Measurements from ENCODE around the gene MOAP1.
"Not testable (repeated sequence)": the region's sequence is repeated elsewhere in the genome, so short reads cannot be mapped to it uniquely, and the experiment has no call there.

The MOAP1 gene

DNA sequence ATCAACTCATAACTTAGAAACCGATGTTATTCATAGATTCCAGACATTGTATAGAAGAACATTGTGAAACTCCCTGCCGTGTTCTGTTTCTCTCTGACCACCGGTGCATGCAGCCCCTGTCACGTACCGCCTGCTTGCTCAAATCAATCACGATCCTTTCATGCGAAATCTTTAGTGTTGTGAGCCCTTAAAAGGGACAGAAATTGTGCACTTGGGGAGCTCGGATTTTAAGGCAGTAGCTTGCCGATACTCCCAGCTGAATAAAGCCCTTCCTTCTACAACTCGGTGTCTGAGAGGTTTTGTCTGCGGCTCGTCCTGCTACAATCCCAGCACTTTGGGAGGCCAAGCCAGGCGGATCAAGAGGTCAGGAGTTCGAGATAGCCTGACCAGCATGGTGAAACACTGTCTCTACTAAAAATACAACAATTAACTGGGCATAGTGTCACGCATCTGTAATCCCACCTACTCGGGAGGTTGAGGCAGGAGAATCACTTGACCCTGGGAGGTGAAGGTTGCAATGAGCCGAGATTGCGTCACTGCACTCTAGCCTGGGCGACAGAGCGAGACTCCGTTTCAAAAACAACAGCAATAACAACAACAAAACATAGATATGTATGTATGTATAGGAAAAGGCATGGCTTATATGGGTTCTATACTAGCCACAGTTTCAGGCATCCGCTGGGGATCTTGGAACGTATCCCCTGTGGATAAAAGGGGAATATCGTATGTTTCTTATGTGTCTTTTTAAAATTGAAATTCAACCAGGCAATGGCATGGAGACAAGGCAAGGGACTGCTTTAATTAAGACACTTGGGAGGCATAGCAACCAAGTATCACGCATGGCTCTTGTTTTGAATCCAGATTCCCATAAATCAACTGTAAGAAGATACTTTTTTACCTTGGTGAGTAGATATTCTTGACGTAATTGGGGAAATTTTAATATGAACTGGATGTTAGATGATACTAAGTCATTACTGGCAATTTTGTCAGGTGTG lies 19.1 kb downstream of the MOAP1 start:
- not testable (repeated sequence) for H3K4me3 ChIP-seq (replicated peaks; ENCODE audit: low read depth, low read length); DNase-seq (ENCODE audit: low read depth)

DNA sequence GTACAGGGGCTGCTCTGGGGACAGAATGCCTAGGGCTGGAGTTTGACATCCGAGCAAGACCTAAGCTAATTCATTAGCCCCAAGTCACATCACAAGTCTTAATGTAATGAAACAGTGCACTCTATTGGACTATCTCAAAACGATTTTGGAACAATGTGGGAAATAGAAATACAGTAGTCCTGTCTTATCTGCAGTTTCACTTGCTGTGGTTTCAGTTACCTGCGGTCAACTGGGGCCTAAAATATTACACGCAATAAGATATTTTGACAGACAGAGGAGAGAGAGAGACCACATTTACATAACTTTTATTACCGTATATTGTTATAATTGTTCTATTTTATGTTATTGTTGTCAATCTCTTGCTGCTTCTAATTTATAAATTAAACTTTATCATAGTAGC lies 21.1 kb downstream of the MOAP1 start:
- H3K4me3 ChIP-seq (replicated peaks; ENCODE audit: low read depth, low read length) = no peak overlapping the region
- DNase-seq (ENCODE audit: low read depth) = no peak
- no peak for TF ChIP-seq CTCF (IDR thresholded peaks at IDR 0.05; ENCODE audit: low read length, missing control alignments)

DNA sequence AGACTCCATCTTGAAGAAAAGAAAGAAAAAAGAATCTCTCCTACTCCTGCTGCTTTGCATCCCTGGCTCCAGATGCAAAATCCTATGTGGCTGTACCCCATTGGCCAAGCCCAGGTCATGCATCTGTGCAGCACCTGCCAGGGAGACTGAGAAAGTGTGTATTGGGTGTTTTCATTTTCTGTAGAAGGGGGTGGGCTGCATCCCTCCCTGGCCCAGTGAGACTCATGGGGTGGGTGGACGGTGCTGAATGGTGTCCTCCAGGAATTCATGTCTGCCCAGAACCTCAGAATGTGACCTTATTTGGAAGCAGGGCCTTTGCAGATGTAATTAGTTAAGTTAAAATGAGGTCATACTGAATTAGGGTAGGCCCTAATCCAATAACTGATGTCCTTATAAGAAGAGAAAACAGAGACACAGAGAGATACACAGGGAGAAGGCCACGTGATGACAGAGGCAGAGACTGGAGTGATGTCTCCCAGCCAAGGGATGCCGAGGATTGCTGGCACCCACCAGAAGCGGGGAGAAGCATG lies 23.2 kb downstream of the MOAP1 start:
- TF ChIP-seq CTCF (IDR thresholded peaks at IDR 0.05; ENCODE audit: low read length, missing control alignments) = no peak
- DNase-seq (ENCODE audit: low read depth) = no peak

GRCh38 chr14:93160353-93160801 lies 24.3 kb downstream of the MOAP1 start:
- TF ChIP-seq CTCF (IDR thresholded peaks at IDR 0.05; ENCODE audit: low read length, missing control alignments) = peak; percentile 52
- no peak overlapping the region for H3K4me3 ChIP-seq (replicated peaks; ENCODE audit: low read depth, low read length)
- DNase-seq (ENCODE audit: low read depth) = peak; percentile 28

More for the DNA sequence above, 23.2 kb downstream of the MOAP1 start:
- H3K4me3 ChIP-seq (replicated peaks; ENCODE audit: low read depth, low read length) = no peak overlapping the region

- not testable (repeated sequence) for DNase-seq (ENCODE audit: low read depth); H3K4me3 ChIP-seq (replicated peaks; ENCODE audit: low read depth, low read length)
Observed at GRCh38 chr14:93159625-93160352, 24.9 kb downstream of the MOAP1 start.

GRCh38 chr14:93158349-93158748 lies 26.3 kb downstream of the MOAP1 start:
- not testable (repeated sequence) for DNase-seq (ENCODE audit: low read depth); H3K4me3 ChIP-seq (replicated peaks; ENCODE audit: low read depth, low read length)

DNA sequence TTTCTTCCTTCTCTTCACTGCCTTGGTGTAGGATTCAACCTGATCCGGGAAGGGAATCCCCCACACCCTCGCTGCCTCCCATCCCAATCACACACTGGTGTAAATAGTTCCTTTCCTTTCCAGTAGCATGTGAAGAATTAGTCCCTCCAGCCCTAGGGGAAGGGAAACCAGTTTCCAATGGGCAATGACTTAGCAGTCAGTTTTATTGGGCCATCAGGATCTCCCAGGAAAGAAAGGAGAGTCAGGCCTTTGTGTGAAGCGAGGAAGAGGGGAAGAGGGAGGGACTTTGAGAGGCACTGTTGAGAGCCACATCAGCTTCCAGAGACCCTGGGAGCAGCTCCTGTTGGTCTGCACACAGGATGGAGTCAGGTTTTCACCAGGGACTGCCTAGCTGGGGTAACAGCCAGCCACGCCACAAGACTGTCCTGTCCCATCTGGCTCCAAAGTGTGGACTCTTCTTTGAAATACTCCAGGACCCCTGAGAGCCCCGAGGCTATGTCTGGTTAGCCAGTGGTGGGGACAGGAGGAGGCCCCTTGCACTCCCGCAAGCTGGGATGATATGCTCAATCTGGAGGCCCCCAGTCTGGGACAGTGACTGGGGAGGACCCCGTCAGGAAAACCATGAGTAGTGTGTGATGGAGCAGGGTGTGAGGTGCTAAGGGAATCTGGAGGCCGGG lies 27.9 kb downstream of the MOAP1 start:
- no peak for TF ChIP-seq CTCF (IDR thresholded peaks at IDR 0.05; ENCODE audit: low read length, missing control alignments)
- no peak overlapping the region for H3K4me3 ChIP-seq (replicated peaks; ENCODE audit: low read depth, low read length)
- DNase-seq (ENCODE audit: low read depth) = no peak

GRCh38 chr14:93155667-93156066 lies 29.0 kb downstream of the MOAP1 start:
- TF ChIP-seq CTCF (IDR thresholded peaks at IDR 0.05; ENCODE audit: low read length, missing control alignments) = no peak
- H3K4me3 ChIP-seq (replicated peaks; ENCODE audit: low read depth, low read length) = no peak overlapping the region
- DNase-seq (ENCODE audit: low read depth) = no peak
